ENCODE results near the gene NTRK2.

- peak; percentile 85 for TF ChIP-seq CTCF (IDR thresholded peaks at IDR 0.05)
- TF ChIP-seq ZFX (IDR thresholded peaks at IDR 0.05; ENCODE audit: borderline replicate concordance), result no peak
Measured at GRCh38 chr9:84668196-84669012, 1.1 kb upstream of the NTRK2 start.

Measured in 22Rv1 (cell line).